Central memory CD8-positive, alpha-beta T cell (primary cell): ENCODE data around the gene C14orf119.
A peak's percentile ranks its signal among the peaks of the same experiment; 100 is the strongest.

Experiments used
- ATAC-seq: fragments of 150-1000 bp; cut with Tn5 transposase; replicated peaks from 2 replicates; pipeline ENCODE4 v1.10.0; 2022; ENCODE audit warnings: mild to moderate bottlenecking, moderate FRiP score, moderate number of reproducible peaks; ENCODE audit not compliant: poor library complexity, severe bottlenecking; ENCODE audit errors: extremely low read depth
- DNase-seq, 2 donors: peaks; one replicate each; pipeline ENCODE4 v3.0.0; 2021; ENCODE audit warnings: low spot score in 2 of 2
- H3K27ac Mint-ChIP-seq: one replicate; pipeline ENCODE4 v1.8.0; 2022; ENCODE audit warnings: low read depth, mild to moderate bottlenecking, moderate library complexity, mixed read lengths
- H3K27me3 Mint-ChIP-seq: one replicate; pipeline ENCODE4 v1.8.0; 2022; ENCODE audit warnings: mixed read lengths
- H3K36me3 Mint-ChIP-seq: one replicate; pipeline ENCODE4 v1.8.0; 2022; ENCODE audit warnings: mild to moderate bottlenecking, moderate library complexity, mixed read lengths; ENCODE audit not compliant: insufficient read depth
- H3K4me1 Mint-ChIP-seq: one replicate; pipeline ENCODE4 v1.8.0; 2022; ENCODE audit warnings: mixed read lengths
- H3K4me3 Mint-ChIP-seq: one replicate; pipeline ENCODE4 v1.8.0; 2022; ENCODE audit warnings: mild to moderate bottlenecking, moderate library complexity, mixed read lengths
- H3K9me3 Mint-ChIP-seq: one replicate; pipeline ENCODE4 v1.8.0; 2022; ENCODE audit warnings: mixed read lengths

Gene C14orf119

DNA sequence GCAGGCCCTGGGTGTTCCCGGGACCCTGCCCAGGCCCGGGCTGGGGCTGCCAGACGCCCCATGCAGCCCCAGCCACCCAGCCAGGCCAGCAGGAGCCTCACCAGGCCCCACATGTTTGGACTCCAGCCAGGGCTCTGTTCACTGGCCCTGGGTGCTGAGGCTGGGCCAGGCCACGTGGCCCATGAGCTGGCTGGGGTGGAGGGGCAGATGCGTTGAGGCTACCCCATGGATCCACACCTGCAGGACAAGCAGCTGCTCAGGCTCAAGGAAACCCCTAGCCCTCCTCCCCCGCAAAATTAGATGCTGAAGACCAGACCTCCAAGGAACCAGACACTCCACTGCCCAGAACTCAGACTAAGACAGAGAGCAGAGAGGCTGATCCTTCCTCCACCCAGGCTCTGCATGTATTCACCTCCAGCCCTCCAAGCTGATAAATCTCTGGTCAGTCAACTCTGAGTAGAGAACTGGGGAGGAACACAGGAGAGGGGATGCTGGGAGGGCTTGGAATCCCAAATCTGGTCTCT, 39.6 kb upstream of the C14orf119 start:
- H3K27me3 Mint-ChIP-seq, result no peaks in the 10 kb centered on the region
- no peaks in the 10 kb centered on the region for H3K9me3 Mint-ChIP-seq
- ATAC-seq (no peak), DNase-seq (no peak)
- H3K4me1 Mint-ChIP-seq, result peaks cover 21% of the 10 kb centered on the region
- peak overlapping the region; percentile 78 for H3K27ac Mint-ChIP-seq
- peaks cover 21% of the 10 kb centered on the region for H3K36me3 Mint-ChIP-seq
- H3K4me3 Mint-ChIP-seq, result peak overlapping the region; percentile 83

DNA sequence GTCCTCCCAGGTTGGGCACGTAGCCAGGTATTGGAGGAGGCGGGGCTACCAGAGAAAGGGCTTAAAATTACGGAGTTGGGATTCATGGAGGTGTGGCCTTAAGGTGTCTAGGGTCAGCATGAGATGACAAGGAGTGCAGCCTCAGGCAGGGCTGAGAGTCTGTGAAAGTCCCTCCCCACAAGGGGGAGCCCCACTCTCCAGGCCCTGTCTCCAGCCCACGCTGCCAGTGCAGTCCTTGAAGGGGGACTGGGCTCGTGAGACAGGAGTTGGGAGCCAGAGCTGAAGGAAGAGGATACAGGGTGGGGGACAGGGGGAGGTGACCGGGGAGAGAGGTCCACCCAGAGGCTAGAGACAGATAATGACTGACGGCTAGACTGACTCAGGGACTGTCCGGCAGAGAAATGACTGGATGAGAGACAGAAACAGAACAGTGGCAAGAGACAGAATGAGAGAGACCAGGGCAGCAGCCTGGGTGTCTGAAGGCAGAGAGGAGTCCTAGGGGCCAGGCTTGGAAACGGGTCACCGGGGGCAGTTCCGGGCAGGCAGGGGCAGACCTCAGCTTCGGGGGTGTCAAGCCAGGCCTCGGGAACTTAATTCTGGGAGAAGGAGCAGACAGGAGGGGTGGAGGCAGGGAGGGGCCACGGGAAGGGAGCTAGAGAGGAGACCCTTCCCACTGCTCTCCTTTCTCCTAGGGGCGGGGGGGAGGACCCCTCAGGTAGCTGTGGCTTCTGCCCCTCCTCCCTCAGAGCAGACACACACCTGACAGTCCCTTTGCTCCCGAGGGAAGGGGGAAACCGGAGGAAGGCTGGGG, 39.0 kb upstream of the C14orf119 start:
- peak overlapping the region; percentile 83 for H3K4me3 Mint-ChIP-seq
- DNase-seq, result peak; percentile 44 to 58
- H3K27me3 Mint-ChIP-seq, result no peaks in the 10 kb centered on the region
- peaks cover 21% of the 10 kb centered on the region for H3K4me1 Mint-ChIP-seq
- peak overlapping the region; percentile 78 for H3K27ac Mint-ChIP-seq
- H3K36me3 Mint-ChIP-seq, result peaks cover 27% of the 10 kb centered on the region
- no peaks in the 10 kb centered on the region for H3K9me3 Mint-ChIP-seq
- ATAC-seq, result peak; percentile 59

DNA sequence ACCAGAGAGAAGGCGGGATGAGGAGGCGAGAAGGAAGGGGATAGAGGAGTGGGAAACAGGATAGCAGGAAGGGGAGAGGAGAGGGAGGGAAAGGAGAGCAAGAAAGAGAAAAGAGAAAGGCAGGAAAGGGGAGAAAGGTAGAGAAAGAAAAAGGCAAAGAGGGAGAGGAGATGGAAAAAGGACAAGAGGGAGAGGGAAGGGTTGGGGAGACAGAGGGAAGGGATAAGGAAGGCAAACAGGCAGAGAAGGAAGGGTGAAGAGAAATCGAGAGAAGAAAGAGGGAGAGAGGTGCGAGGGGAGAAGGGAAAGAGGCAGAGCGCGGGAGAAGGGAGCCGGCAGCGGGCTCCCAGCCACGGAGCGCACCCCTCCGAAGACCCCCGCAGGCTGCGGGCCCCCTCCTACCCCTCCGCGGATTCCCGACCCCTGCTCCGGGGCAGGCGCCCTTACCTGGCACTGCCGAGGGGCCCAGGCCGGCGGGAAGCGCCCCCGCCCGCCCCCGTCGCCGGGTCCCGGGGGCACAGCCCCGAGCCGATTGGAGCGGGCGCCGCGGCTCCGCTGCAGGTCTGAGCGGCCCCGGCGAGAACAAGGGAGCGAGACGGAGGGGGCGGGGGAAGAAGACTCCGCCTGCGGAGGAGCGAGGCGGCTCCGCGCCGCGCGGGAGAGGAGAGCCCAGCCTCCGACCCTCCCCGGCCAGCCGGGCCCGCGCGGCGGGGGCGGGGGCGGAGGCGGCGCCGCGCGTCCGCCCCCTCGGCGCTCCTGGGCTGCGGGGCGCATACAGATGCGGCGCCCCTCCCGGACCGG, 38.1 kb upstream of the C14orf119 start, which contains the start of gene CDH24:
CDH24 (minus strand) TSS at position 565 of the 801 bp plus-strand sequence. CDS start 1,787 bp downstream, outside the sequence.
- DNase-seq (peak; percentile 34 to 39), ATAC-seq (peak; percentile 61)
- Mint-ChIP-seq H3K9me3 (no peaks in the 10 kb centered on the region), H3K27ac (peak within 1 kb of the TSS; percentile 78), H3K27me3 (no peaks in the 10 kb centered on the region), H3K4me1 (peaks cover 21% of the 10 kb centered on the region), H3K36me3 (peaks cover 32% of the 10 kb centered on the region), H3K4me3 (peak within 1 kb of the TSS; percentile 83)

DNA sequence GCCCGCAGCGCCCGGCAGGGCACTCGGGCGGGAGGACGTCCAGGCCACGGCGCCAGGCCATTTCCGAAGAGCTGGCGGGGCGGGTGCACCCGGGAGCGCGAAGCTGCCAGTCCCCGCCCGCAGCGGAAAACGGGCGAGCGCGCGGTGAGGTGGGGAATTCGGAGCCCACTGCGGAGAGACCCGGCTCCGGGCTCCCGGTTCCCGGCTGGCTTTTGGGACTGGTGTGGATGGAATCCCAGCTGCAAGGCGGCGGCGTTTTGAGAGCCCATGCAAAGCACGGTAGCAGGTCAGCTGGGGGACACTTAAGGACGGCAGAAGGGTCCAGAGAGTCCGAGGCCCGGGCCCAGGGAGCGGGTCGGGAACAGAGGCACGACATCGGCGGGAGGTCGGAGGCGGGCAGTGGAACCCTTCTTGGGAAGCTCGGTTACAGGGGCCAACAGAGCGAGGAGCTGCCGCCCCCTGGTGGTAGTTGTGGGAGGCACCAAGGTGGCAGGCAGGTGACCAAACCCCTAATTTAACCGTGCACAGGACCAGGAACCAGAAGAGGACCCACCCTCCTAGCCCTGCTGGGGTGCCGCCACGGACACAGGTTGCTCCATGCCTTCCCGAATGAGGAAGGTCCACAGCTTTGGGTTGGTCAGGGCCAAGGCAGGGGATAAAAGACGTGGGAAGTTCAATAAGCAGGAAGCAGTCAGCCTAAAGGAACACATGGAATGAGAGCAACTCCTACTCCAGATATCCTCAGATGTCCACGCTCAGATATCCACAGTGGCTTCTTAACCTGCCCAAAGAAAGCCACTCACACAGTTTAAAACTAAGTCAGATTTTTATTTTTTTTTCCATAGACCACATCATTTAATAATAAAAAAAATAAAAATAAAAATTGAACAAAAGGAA, 37.3 kb upstream of the C14orf119 start:
- H3K4me3 Mint-ChIP-seq, result peak overlapping the region; percentile 83
- DNase-seq (peak; percentile 77 to 85), ATAC-seq (peak; percentile 81)
- no peaks in the 10 kb centered on the region for H3K9me3 Mint-ChIP-seq
- peaks cover 21% of the 10 kb centered on the region for H3K4me1 Mint-ChIP-seq
- H3K27ac Mint-ChIP-seq, result peak overlapping the region; percentile 49
- H3K36me3 Mint-ChIP-seq, result peaks cover 40% of the 10 kb centered on the region
- H3K27me3 Mint-ChIP-seq, result no peaks in the 10 kb centered on the region

DNA sequence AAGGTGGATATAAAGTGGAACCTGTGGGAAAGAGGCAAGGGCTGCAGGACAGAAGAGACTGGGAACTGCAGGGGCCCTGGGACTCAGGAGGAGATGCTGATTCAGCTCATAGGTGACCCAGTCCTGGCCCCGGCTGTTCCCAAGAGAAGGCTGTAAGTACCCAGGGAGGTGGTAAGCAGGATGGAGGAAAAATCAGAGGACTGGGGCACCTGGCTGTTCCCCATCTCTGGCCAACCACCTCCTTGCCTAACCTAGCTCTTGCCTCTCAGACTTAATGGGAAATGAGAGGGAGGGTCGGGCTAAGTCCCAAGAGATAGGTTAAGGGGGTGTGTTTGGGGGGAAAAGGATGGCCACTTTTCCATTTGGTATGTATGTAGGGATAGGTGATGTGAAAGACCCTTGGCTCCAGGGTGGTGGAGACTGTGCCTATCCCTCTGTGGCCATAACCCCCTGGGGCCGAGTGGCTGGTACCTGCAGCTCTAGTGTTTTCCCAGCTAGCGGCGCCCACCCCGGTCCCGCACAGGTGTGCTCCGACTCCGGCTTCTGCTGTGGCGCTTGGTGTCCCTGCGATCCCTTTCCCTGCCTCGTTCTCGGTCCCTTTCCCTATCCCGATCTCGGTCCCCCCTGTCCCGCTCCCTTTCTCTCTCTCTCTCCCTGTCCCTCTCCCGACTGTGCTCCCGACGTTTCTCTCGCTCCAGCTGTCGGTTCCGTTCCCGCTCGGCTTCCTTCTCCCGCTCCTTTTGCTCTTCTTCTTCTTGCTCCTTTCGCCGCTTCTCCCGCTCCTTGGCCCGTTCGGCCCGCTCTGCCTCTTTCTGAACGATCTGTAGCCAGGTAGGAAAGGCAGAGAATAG, 36.4 kb upstream of the C14orf119 start:
- Mint-ChIP-seq H3K27me3 (no peaks in the 10 kb centered on the region), H3K9me3 (no peaks in the 10 kb centered on the region), H3K36me3 (peaks cover 45% of the 10 kb centered on the region), H3K27ac (no peak overlapping the region), H3K4me3 (peak overlapping the region; percentile 83), H3K4me1 (peaks cover 26% of the 10 kb centered on the region)
- no peak for ATAC-seq
- DNase-seq, result no peak

DNA sequence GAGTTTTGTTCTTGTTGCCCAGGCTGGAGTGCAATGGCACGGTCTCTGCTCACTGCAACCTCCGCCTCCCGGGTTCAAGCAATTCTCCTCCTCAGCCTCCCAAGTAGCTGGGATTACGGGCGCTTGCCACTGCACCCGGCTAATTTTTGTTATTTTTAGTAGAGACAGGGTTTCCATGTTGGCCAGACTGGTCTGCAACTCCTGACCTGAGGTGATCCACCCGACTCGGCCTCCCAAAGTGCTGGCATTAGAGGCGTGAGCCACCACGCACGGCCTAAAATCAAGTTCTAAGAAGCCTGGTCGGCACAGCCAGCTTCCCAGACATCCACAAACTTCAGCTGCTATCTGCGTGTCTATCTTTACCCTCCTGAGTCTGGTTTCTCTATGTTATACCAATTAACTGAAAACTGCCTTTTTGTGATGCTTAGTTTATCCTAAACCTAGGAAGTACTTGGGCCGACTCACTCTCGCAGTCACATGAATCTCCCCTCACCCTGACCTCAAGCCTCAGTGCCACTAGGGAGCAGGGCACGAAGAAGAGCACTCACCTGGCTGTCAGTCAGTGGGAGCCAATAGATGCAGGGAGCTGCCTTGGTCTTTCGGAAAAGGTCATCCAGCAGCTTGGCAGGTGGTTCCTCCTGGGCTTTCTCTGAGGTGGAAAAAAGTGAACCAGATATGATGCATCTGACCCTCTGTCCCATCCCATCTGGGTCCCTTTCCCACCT, 34.6 kb upstream of the C14orf119 start:
- H3K27me3 Mint-ChIP-seq, result no peaks in the 10 kb centered on the region
- H3K27ac Mint-ChIP-seq, result no peak overlapping the region
- DNase-seq (no peak), ATAC-seq (no peak)
- H3K9me3 Mint-ChIP-seq, result no peaks in the 10 kb centered on the region
- peaks cover 28% of the 10 kb centered on the region for H3K4me1 Mint-ChIP-seq
- H3K36me3 Mint-ChIP-seq, result peaks cover 61% of the 10 kb centered on the region
- no peak overlapping the region for H3K4me3 Mint-ChIP-seq

DNA sequence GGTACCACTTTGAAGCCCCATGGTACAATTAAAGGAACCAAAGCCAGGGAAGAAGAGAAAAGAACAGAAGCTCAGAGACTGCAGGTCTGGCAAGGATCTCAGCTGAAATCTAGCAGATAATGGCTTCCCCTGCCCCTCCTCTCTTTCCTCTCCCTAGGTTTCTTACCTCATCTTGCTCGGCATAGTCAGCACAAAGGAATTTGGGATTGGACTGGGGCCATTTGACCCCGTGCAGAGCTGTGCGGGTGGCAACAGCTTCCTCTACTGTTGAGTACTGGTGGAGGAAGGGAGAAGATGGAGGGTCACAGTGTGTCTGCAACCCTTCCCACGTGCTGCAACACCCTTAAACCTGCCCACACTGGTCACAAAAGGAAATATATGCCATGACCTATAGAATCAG, 33.3 kb upstream of the C14orf119 start:
- Mint-ChIP-seq H3K9me3 (no peaks in the 10 kb centered on the region), H3K36me3 (peaks cover 68% of the 10 kb centered on the region), H3K27me3 (no peaks in the 10 kb centered on the region), H3K4me1 (peaks cover 20% of the 10 kb centered on the region), H3K27ac (no peak overlapping the region), H3K4me3 (no peak overlapping the region)
- ATAC-seq, result no peak
- no peak for DNase-seq

DNA sequence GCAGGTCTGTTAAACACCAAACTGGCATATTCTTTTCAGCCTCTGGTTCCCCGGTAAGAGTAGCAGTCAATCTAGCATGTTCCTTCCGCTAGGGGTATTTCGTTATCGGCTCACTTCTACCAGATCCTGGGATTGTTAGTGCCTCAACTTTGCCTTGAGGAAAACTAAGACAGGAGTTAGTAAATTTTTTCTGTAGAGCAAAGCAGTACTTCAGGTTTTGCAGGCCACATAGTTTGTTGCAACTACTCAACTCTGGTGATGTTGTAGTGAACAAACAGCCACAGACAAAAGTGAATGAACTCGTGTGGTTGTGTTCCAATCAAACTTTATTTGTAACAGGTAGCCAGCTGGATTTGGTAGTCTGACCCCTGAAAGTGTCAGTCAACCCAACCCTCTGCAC, 31.7 kb upstream of the C14orf119 start:
- Mint-ChIP-seq H3K4me3 (no peak overlapping the region), H3K4me1 (peaks cover 17% of the 10 kb centered on the region), H3K27ac (no peak overlapping the region)

DNA sequence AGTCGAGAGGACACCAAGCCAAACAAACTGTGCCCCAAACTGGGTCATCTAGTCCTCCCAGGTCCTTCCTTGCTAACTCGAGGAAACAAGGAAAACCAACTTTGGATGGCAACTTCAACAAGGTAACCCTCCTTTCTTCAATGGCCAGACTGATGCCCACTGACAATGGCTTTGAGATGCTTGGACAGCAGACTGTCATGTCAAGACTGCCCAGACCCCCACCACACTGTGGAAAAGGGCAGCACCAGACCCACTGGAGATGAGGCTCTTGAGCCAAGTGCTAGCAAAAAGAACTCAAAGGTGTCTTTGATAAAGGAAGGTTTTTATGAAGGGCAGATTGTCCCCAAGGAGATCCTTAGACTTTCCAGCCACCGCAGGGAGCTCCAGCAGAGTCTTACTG, 28.9 kb upstream of the C14orf119 start:
- H3K4me3 Mint-ChIP-seq, result no peak overlapping the region
- H3K9me3 Mint-ChIP-seq, result no peaks in the 10 kb centered on the region
- H3K36me3 Mint-ChIP-seq, result peaks cover 65% of the 10 kb centered on the region
- no peak overlapping the region for H3K27ac Mint-ChIP-seq
- no peak for DNase-seq
- no peaks in the 10 kb centered on the region for H3K27me3 Mint-ChIP-seq
- H3K4me1 Mint-ChIP-seq, result peaks cover 38% of the 10 kb centered on the region
- ATAC-seq, result no peak

More for the DNA sequence above, 31.7 kb upstream of the C14orf119 start:
- H3K27me3 Mint-ChIP-seq, result no peaks in the 10 kb centered on the region
- ATAC-seq (no peak), DNase-seq (no peak)
- H3K9me3 Mint-ChIP-seq, result no peaks in the 10 kb centered on the region
- H3K36me3 Mint-ChIP-seq, result peaks cover 72% of the 10 kb centered on the region

DNA sequence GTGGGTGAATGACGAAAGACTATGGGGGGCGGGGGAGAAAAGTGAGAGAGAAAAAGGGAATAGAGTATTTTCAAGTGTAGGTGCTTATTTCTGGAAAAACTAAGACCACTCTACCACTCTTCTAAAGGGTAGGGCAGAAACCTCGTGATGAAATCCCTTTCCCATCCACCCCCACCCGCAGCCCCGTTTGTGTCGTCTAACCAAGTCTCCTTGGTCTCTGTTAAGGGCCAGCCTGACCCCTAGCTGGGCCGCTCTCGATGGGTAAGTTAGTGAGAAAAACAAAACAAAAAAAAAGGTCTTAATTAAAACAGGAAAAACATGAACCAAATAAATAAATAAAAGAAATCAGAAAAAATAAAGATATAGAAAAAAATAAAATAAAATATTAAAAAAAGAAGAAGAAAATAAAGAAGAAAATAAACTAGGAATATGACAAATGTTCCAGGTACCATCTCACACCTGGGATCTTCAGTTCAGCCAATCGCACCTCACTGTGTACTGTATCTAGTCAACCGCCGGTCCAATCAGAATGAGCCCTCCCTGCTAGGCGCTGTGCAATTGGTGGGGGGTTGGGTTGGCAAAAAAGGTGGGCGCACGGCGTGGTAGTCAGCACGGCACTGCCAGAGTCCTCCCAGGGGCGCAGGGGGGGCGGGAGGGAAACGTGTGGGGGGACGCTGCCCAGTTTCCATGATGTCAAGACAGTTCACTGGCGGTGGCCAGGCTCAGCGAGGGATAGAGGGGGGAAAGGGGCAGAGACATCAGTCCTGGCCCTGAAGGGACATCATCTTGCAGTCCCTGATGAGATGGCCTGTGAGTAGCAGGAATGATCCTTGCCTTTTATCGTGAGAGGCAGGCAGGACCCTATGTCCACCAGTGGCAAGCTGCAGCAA, 28.2 kb upstream of the C14orf119 start:
- ATAC-seq (no peak), DNase-seq (no peak)
- peaks cover 45% of the 10 kb centered on the region for H3K4me1 Mint-ChIP-seq
- H3K27me3 Mint-ChIP-seq, result no peaks in the 10 kb centered on the region
- H3K36me3 Mint-ChIP-seq, result peaks cover 65% of the 10 kb centered on the region
- H3K27ac Mint-ChIP-seq, result no peak overlapping the region
- H3K4me3 Mint-ChIP-seq, result no peak overlapping the region
- no peaks in the 10 kb centered on the region for H3K9me3 Mint-ChIP-seq
